Esophagus squamous epithelium (tissue), 5 donors: ENCODE measurements around the gene GPC6. TPM values are rescaled to one million over a fixed set of nuclear protein-coding genes. Genes with fewer than 3 reads are reported as not detected.

Experiments
- DNase-seq: peaks from one replicate; lab custom pipeline; 2025; lab: John Stamatoyannopoulos, UW
- H3K27ac ChIP-seq, 4 donors: fragments of 200-600 bp; sonication (generic); one replicate each; pipeline ENCODE4 v1.5.1; 2016 to 2019; ENCODE audit warnings: mild to moderate bottlenecking in 1 of 4
- H3K27me3 ChIP-seq, 4 donors: fragments of 200-600 bp; sonication (generic); 1 replicate in 3 of 4; 2 replicates in 1 of 4; pipeline versions ENCODE4 v1.5.1 to v1.6.0; 2017 to 2021; ENCODE audit warnings: antibody characterized with exemption in 1 of 4
- H3K36me3 ChIP-seq, 3 donors: fragments of 200-600 bp; sonication (generic); one replicate each; pipeline ENCODE4 v1.5.1; 2016 to 2019
- H3K4me1 ChIP-seq, 3 donors: fragments of 200-600 bp; sonication (generic); one replicate each; pipeline ENCODE4 v1.5.1; 2017 to 2019
- H3K4me3 ChIP-seq, 4 donors: fragments of 200-600 bp; sonication (generic); 1 replicate in 3 of 4; 2 replicates in 1 of 4; pipeline ENCODE4 v1.5.1; 2016 to 2019; ENCODE audit warnings: mild to moderate bottlenecking in 2 of 4, moderate library complexity in 1 of 4
- H3K9me3 ChIP-seq, 3 donors: fragments of 200-600 bp; sonication (generic); one replicate each; pipeline ENCODE4 v1.5.1; 2016 to 2019
- POLR2A ChIP-seq, 4 donors: fragments of 450-650 bp; IDR thresholded peaks; one replicate each; pipeline ENCODE4 v1.6.1; 2017; ENCODE audit warnings: antibody characterized with exemption in 4 of 4, mild to moderate bottlenecking in 4 of 4, moderate library complexity in 3 of 4
- WGBS, 2 donors: methylation state at CpG; one replicate each; pipeline ENCODE4 v1.1.5; 2018; 5-methylcytosine and 5-hydroxymethylcytosine counted together
- intact Hi-C: fragments of 100-400 bp; cut with DNase I; formaldehyde crosslinking; loops from one replicate; pipeline ENCODE4 v1.15.0; 2022
- total RNA-seq, 4 donors: library from RNA; depleted of rRNA; stranded (reverse); fragments of >200 nt; gene quantifications; one replicate each; pipeline ENCODE4 v1.1.0, GENCODE V29; 2016
- TF ChIP-seq, protein P1 (sequence below), 6 experiments: fragments of 450-650 bp in 4 of 6; fragments of 200-600 bp in 2 of 6; sonication (generic) in 2 of 6; IDR thresholded peaks; one replicate each; pipeline ENCODE4 v1.5.1; 2016 to 2019; ENCODE audit warnings: antibody characterized with exemption in 6 of 6, mild to moderate bottlenecking in 4 of 6, moderate library complexity in 4 of 6
- donor health status: DM: yes; HTN: yes; CAD: no.

Gene GPC6
- total RNA-seq, 4 donors from 2014 or later = 0.57 to 8.6 (median 2.6) TPM

- 62 to 70% methylated on average over 5 to 7 of the region's 7 CpGs for WGBS, 2 donors
- intact Hi-C loops = no loop called here
- DNase-seq = no peak
These were observed 1163.2 kb downstream of the GPC6 start for GRCh38 chr13:94389604-94390351.

GRCh38 chr13:94390881-94391280, 1164.3 kb downstream of the GPC6 start:
- Histone ChIP-seq H3K9me3 (no peaks in the 10 kb centered on the region), H3K27me3 (no peaks in the 10 kb centered on the region), H3K4me1 (no peaks in the 10 kb centered on the region), H3K4me3 (no peak overlapping the region), H3K36me3 (no peaks in the 10 kb centered on the region), H3K27ac (no peak overlapping the region)
- TF ChIP-seq POLR2A (IDR thresholded peaks at IDR 0.05) = no peak
- TF ChIP-seq, protein P1, sequence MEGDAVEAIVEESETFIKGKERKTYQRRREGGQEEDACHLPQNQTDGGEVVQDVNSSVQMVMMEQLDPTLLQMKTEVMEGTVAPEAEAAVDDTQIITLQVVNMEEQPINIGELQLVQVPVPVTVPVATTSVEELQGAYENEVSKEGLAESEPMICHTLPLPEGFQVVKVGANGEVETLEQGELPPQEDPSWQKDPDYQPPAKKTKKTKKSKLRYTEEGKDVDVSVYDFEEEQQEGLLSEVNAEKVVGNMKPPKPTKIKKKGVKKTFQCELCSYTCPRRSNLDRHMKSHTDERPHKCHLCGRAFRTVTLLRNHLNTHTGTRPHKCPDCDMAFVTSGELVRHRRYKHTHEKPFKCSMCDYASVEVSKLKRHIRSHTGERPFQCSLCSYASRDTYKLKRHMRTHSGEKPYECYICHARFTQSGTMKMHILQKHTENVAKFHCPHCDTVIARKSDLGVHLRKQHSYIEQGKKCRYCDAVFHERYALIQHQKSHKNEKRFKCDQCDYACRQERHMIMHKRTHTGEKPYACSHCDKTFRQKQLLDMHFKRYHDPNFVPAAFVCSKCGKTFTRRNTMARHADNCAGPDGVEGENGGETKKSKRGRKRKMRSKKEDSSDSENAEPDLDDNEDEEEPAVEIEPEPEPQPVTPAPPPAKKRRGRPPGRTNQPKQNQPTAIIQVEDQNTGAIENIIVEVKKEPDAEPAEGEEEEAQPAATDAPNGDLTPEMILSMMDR (IDR thresholded peaks at IDR 0.05) = no peak
- intact Hi-C loops = no loop called here
- no peak for DNase-seq
- WGBS, 2 donors = 55 to 66% methylated on average over 2 of the region's 2 CpGs

More at GRCh38 chr13:94389604-94390351, 1163.2 kb downstream of the GPC6 start:
- no peak overlapping the region for H3K27ac ChIP-seq
- H3K27me3 ChIP-seq = no peaks in the 10 kb centered on the region
- no peak overlapping the region for H3K4me3 ChIP-seq
- no peaks in the 10 kb centered on the region for H3K4me1 ChIP-seq
- TF ChIP-seq, protein P1 (IDR thresholded peaks at IDR 0.05) = no peak
- no peak for TF ChIP-seq POLR2A (IDR thresholded peaks at IDR 0.05)
- H3K9me3 ChIP-seq = no peaks in the 10 kb centered on the region
- no peaks in the 10 kb centered on the region for H3K36me3 ChIP-seq

DNA sequence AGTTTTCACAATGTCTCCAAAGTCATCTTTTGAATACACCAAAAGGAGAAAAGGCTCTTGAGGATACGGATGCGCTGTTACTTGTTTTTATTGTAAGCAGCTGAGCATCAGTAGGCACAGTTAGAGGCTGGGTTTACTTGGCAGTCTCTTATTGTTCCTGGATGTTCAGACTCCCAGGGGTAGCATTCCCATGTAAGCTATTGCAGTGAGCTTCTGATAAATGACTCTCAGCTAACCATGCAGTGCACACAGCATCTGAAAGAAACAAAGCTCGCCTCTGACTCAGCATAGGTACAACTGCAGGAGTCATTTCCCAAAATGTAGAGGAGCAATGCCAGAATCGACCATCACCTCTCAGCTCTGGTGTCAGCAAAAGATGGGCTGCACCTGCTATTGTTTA, 1168.1 kb downstream of the GPC6 start:
- 64 to 85% methylated on average over 3 to 4 of the region's 4 CpGs for WGBS, 2 donors
- H3K9me3 ChIP-seq = no peaks in the 10 kb centered on the region
- no peak overlapping the region for H3K27ac ChIP-seq
- no peaks in the 10 kb centered on the region for H3K27me3 ChIP-seq
- intact Hi-C loops = no loop called here
- DNase-seq = no peak
- TF ChIP-seq, protein P1 (IDR thresholded peaks at IDR 0.05) = no peak
- no peak for TF ChIP-seq POLR2A (IDR thresholded peaks at IDR 0.05)
- no peaks in the 10 kb centered on the region for H3K36me3 ChIP-seq
- H3K4me3 ChIP-seq = no peak overlapping the region
- no peaks in the 10 kb centered on the region for H3K4me1 ChIP-seq

DNA sequence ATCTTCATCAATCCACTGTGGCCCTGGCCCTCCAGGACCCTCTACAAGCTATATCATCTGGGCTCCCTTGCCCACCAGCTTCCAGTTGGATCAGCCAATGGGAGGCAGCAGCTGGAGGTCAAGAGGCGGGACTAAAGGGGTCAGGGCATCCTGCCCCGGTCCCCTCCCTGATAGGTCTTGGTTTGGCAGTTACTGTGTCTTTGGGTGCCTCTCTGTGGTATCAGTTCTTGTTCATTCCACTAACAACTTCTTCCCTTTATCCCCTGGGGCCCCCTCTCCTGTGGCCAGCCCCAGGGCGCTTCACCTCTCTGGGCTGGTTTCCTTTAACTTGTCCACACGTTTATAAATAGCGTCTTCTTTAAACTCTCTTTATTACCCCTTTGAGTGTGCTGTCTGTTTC, 1169.3 kb downstream of the GPC6 start:
- no peak overlapping the region for H3K4me3 ChIP-seq
- DNase-seq = no peak
- no peaks in the 10 kb centered on the region for H3K9me3 ChIP-seq
- H3K27ac ChIP-seq = no peak overlapping the region
- 62 to 75% methylated on average over 5 of the region's 5 CpGs for WGBS, 2 donors
- intact Hi-C loops = no loop called here
- no peaks in the 10 kb centered on the region for H3K36me3 ChIP-seq
- H3K27me3 ChIP-seq = no peaks in the 10 kb centered on the region
- H3K4me1 ChIP-seq = no peaks in the 10 kb centered on the region
- TF ChIP-seq POLR2A (IDR thresholded peaks at IDR 0.05) = no peak
- TF ChIP-seq, protein P1 (IDR thresholded peaks at IDR 0.05) = no peak

- Histone ChIP-seq H3K27me3 (no peaks in the 10 kb centered on the region), H3K4me3 (no peak overlapping the region), H3K4me1 (no peaks in the 10 kb centered on the region), H3K9me3 (no peaks in the 10 kb centered on the region), H3K27ac (no peak overlapping the region), H3K36me3 (no peaks in the 10 kb centered on the region)
- no peak for DNase-seq
- TF ChIP-seq, protein P1 (IDR thresholded peaks at IDR 0.05) = no peak
- no peak for TF ChIP-seq POLR2A (IDR thresholded peaks at IDR 0.05)
- intact Hi-C loops = no loop called here
These were observed 1173.2 kb downstream of the GPC6 start for GRCh38 chr13:94399812-94400211.
